Measurements from ENCODE around the gene MYL3. TPM values are rescaled to one million over a fixed set of nuclear protein-coding genes. Genes with fewer than 3 reads are reported as not detected.

Gene MYL3
- total and polyA plus RNA-seq, 5 donors from 2014 or later, result not detected

DNA sequence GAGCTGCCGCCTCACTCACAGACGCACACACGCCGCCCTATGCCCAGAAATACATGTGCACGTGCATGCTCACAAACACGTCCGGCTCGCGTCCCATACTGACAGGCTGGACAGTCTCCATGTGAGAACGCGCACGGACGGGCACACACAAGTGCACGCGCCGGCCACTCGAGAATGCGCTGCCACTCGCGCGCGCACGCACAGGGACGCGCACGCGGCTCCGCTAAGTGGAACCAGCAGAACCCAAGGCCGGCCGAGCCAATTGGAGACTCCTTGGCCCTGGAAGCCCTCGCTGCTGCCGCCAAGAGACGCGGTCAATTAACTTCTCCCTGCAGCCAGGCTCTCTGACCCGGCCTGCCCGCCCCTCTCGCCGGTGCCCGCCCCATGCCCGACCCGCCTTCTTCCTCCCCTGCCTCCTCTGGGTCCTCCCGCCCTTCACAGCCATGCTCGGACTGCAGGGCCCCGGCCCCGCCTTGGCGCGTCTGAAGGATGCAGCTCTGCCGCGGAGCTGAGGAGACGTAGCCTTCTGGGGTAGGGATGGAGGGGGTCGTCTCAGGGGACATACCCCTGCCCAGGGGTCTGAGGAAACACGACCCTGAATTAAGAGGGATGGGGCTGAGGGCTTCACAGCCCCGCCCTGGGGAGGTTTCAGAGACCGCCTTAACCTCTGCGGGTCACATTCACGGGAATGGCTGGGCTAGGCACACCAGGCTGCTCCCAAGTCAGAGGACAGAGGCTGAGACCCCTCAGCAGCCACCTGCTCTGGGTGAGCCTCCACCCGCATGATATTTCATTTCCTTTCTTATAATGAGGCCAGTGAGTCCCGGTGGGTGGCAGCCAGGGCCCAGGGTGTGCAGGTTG, 29.3 kb upstream of the MYL3 start:
- H3K4me1 Mint-ChIP-seq, result peaks cover 0 to 12% (median 5%) of the 10 kb centered on the region in 4 donors
- no peaks in the 10 kb centered on the region for H3K36me3 Mint-ChIP-seq
- no peaks in the 10 kb centered on the region for H3K36me3 ChIP-seq (ENCODE audit: control insufficient read depth, insufficient read depth, low read length)
- ATAC-seq (ENCODE audit: low read depth in 2 of 2) (no peak), DNase-seq (no peak)
- peaks cover 71% of the 10 kb centered on the region for H3K27me3 Mint-ChIP-seq
- peaks cover 9% of the 10 kb centered on the region for H3K4me1 ChIP-seq (ENCODE audit: control insufficient read depth, insufficient read depth, low read length, poor library complexity, severe bottlenecking)
- H3K27ac Mint-ChIP-seq, result no peak overlapping the region
- peaks cover 0 to 3% (median 0%) of the 10 kb centered on the region in 7 donors for H3K9me3 Mint-ChIP-seq
- peaks cover 5% of the 10 kb centered on the region for H3K27me3 ChIP-seq (ENCODE audit: control insufficient read depth, insufficient read depth, low read length)
- no peaks in the 10 kb centered on the region for H3K9me3 ChIP-seq (ENCODE audit: control insufficient read depth in 2 of 2, low read length in 2 of 2)
- H3K4me3 ChIP-seq (ENCODE audit: low read depth, low read length), result no peak overlapping the region
- H3K27ac ChIP-seq (ENCODE audit: insufficient read depth, low read length, poor library complexity, severe bottlenecking), result no peak overlapping the region
- H3K4me3 Mint-ChIP-seq, result peak overlapping the region in 3 of 4 donors; percentile 52 to 70 (median 56)

GRCh38 chr3:46891132-46891531, 27.9 kb upstream of the MYL3 start:
- no peak for ATAC-seq (ENCODE audit: low read depth in 2 of 2)
- Mint-ChIP-seq H3K27me3 (peaks cover 71% of the 10 kb centered on the region), H3K4me3 (no peak overlapping the region), H3K9me3 (peaks cover 0 to 3% (median 0%) of the 10 kb centered on the region in 7 donors), H3K4me1 (peaks cover 0 to 12% (median 5%) of the 10 kb centered on the region in 4 donors), H3K36me3 (no peaks in the 10 kb centered on the region), H3K27ac (no peak overlapping the region)
- DNase-seq, result no peak
- Histone ChIP-seq H3K4me3 (ENCODE audit: low read depth, low read length) (no peak overlapping the region), H3K36me3 (ENCODE audit: control insufficient read depth, insufficient read depth, low read length) (no peaks in the 10 kb centered on the region), H3K27me3 (ENCODE audit: control insufficient read depth, insufficient read depth, low read length) (peaks cover 5% of the 10 kb centered on the region), H3K9me3 (ENCODE audit: control insufficient read depth in 2 of 2, low read length in 2 of 2) (no peaks in the 10 kb centered on the region), H3K4me1 (ENCODE audit: control insufficient read depth, insufficient read depth, low read length, poor library complexity, severe bottlenecking) (peaks cover 9% of the 10 kb centered on the region), H3K27ac (ENCODE audit: insufficient read depth, low read length, poor library complexity, severe bottlenecking) (no peak overlapping the region)

- Histone ChIP-seq H3K9me3 (ENCODE audit: control insufficient read depth in 2 of 2, low read length in 2 of 2) (no peaks in the 10 kb centered on the region), H3K27me3 (ENCODE audit: control insufficient read depth, insufficient read depth, low read length) (peaks cover 7% of the 10 kb centered on the region), H3K4me1 (ENCODE audit: control insufficient read depth, insufficient read depth, low read length, poor library complexity, severe bottlenecking) (peaks cover 9% of the 10 kb centered on the region), H3K36me3 (ENCODE audit: control insufficient read depth, insufficient read depth, low read length) (no peaks in the 10 kb centered on the region), H3K4me3 (ENCODE audit: low read depth, low read length) (no peak overlapping the region), H3K27ac (ENCODE audit: insufficient read depth, low read length, poor library complexity, severe bottlenecking) (no peak overlapping the region)
- H3K36me3 Mint-ChIP-seq, result no peaks in the 10 kb centered on the region
- no peak overlapping the region for H3K4me3 Mint-ChIP-seq
- H3K4me1 Mint-ChIP-seq, result peaks cover 0 to 11% (median 2%) of the 10 kb centered on the region in 4 donors
- ATAC-seq (ENCODE audit: low read depth in 2 of 2), result no peak
- no peak for DNase-seq
- peaks cover 0 to 2% (median 0%) of the 10 kb centered on the region in 7 donors for H3K9me3 Mint-ChIP-seq
- no peak overlapping the region for H3K27ac Mint-ChIP-seq
- peaks cover 70% of the 10 kb centered on the region for H3K27me3 Mint-ChIP-seq
Measured at GRCh38 chr3:46890132-46890531, 26.9 kb upstream of the MYL3 start.

- no peak overlapping the region for H3K4me3 Mint-ChIP-seq
- Histone ChIP-seq H3K4me3 (ENCODE audit: low read depth, low read length) (no peak overlapping the region), H3K27me3 (ENCODE audit: control insufficient read depth, insufficient read depth, low read length) (peaks cover 9% of the 10 kb centered on the region), H3K9me3 (ENCODE audit: control insufficient read depth in 2 of 2, low read length in 2 of 2) (no peaks in the 10 kb centered on the region), H3K4me1 (ENCODE audit: control insufficient read depth, insufficient read depth, low read length, poor library complexity, severe bottlenecking) (peaks cover 9% of the 10 kb centered on the region), H3K36me3 (ENCODE audit: control insufficient read depth, insufficient read depth, low read length) (no peaks in the 10 kb centered on the region), H3K27ac (ENCODE audit: insufficient read depth, low read length, poor library complexity, severe bottlenecking) (no peak overlapping the region)
- no peak for DNase-seq
- H3K27ac Mint-ChIP-seq, result peak overlapping the region in 1 of 3 donors; percentile 25
- peaks cover 73% of the 10 kb centered on the region for H3K27me3 Mint-ChIP-seq
- H3K9me3 Mint-ChIP-seq, result peaks cover 0 to 2% (median 0%) of the 10 kb centered on the region in 7 donors
- no peak for ATAC-seq (ENCODE audit: low read depth in 2 of 2)
- H3K36me3 Mint-ChIP-seq, result no peaks in the 10 kb centered on the region
- H3K4me1 Mint-ChIP-seq, result peaks cover 0 to 9% (median 1%) of the 10 kb centered on the region in 4 donors
Measured at GRCh38 chr3:46889381-46890110, 26.3 kb upstream of the MYL3 start.

GRCh38 chr3:46888705-46889104, 25.5 kb upstream of the MYL3 start:
- H3K4me1 ChIP-seq (ENCODE audit: control insufficient read depth, insufficient read depth, low read length, poor library complexity, severe bottlenecking), result peaks cover 9% of the 10 kb centered on the region
- peaks cover 13% of the 10 kb centered on the region for H3K27me3 ChIP-seq (ENCODE audit: control insufficient read depth, insufficient read depth, low read length)
- peaks cover 0 to 9% (median 4%) of the 10 kb centered on the region in 4 donors for H3K4me1 Mint-ChIP-seq
- no peak overlapping the region for H3K4me3 ChIP-seq (ENCODE audit: low read depth, low read length)
- DNase-seq (no peak), ATAC-seq (ENCODE audit: low read depth in 2 of 2) (no peak)
- no peaks in the 10 kb centered on the region for H3K9me3 ChIP-seq (ENCODE audit: control insufficient read depth in 2 of 2, low read length in 2 of 2)
- H3K36me3 ChIP-seq (ENCODE audit: control insufficient read depth, insufficient read depth, low read length), result no peaks in the 10 kb centered on the region
- no peak overlapping the region for H3K4me3 Mint-ChIP-seq
- H3K36me3 Mint-ChIP-seq, result no peaks in the 10 kb centered on the region
- no peak overlapping the region for H3K27ac ChIP-seq (ENCODE audit: insufficient read depth, low read length, poor library complexity, severe bottlenecking)
- peaks cover 72% of the 10 kb centered on the region for H3K27me3 Mint-ChIP-seq
- peaks cover 0 to 2% (median 0%) of the 10 kb centered on the region in 7 donors for H3K9me3 Mint-ChIP-seq
- no peak overlapping the region for H3K27ac Mint-ChIP-seq

DNA sequence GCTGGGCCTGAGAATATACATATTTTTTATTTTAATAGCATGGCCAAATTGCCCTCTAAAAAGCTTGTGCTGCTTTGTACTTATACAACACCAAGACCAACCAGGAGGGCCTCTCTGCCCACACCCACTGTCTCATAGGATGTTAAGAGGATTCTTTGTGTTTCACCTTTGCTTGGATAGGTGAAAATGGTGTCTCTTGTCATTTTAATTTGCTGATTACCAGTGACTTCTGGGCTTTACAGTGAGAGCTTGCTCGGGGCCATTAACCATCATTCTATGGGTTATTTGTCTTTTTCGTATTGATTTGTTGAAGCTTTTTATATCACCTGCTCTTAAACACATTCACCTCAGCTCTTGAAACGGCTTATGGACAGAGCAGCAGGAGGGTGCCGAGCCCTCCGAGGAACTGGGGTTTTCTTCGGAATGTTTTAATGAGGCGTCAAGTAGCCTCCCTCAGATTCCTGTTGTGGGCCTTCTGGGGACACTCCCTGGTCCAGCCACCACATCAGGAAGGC, 24.8 kb upstream of the MYL3 start:
- H3K27ac Mint-ChIP-seq, result no peak overlapping the region
- DNase-seq (no peak), ATAC-seq (ENCODE audit: low read depth in 2 of 2) (no peak)
- Histone ChIP-seq H3K9me3 (ENCODE audit: control insufficient read depth in 2 of 2, low read length in 2 of 2) (no peaks in the 10 kb centered on the region), H3K4me1 (ENCODE audit: control insufficient read depth, insufficient read depth, low read length, poor library complexity, severe bottlenecking) (peaks cover 14% of the 10 kb centered on the region), H3K4me3 (ENCODE audit: low read depth, low read length) (no peak overlapping the region), H3K36me3 (ENCODE audit: control insufficient read depth, insufficient read depth, low read length) (no peaks in the 10 kb centered on the region), H3K27ac (ENCODE audit: insufficient read depth, low read length, poor library complexity, severe bottlenecking) (no peak overlapping the region), H3K27me3 (ENCODE audit: control insufficient read depth, insufficient read depth, low read length) (peaks cover 13% of the 10 kb centered on the region)
- H3K36me3 Mint-ChIP-seq, result no peaks in the 10 kb centered on the region
- peaks cover 73% of the 10 kb centered on the region for H3K27me3 Mint-ChIP-seq
- peaks cover 0 to 2% (median 0%) of the 10 kb centered on the region in 7 donors for H3K9me3 Mint-ChIP-seq
- H3K4me1 Mint-ChIP-seq, result peaks cover 0 to 9% (median 4%) of the 10 kb centered on the region in 4 donors
- H3K4me3 Mint-ChIP-seq, result no peak overlapping the region

DNA sequence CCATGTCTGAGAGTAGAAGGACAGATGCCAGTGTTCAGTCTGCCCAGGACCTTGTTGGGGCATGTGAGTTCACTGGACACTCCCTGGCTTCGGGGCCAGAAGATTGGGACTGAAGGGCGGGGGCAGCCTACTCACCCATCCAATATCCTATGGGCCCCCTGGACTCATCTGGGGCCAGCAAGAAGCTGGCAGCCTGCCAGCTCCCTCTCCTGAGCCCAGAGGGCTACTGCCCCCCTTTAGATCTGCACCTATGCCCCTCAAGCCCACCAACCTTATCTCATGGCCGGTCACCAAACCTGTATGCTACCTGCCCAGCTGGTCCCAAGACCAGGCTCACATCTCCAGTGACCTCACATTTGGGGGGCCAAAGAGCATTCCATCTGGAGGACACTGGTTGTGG, 22.4 kb upstream of the MYL3 start:
- DNase-seq (no peak), ATAC-seq (ENCODE audit: low read depth in 2 of 2) (no peak)
- peak overlapping the region in 1 of 4 donors; percentile 52 for H3K4me3 Mint-ChIP-seq
- Histone ChIP-seq H3K4me3 (ENCODE audit: low read depth, low read length) (no peak overlapping the region), H3K4me1 (ENCODE audit: control insufficient read depth, insufficient read depth, low read length, poor library complexity, severe bottlenecking) (peaks cover 21% of the 10 kb centered on the region), H3K9me3 (ENCODE audit: control insufficient read depth in 2 of 2, low read length in 2 of 2) (no peaks in the 10 kb centered on the region), H3K36me3 (ENCODE audit: control insufficient read depth, insufficient read depth, low read length) (no peaks in the 10 kb centered on the region), H3K27me3 (ENCODE audit: control insufficient read depth, insufficient read depth, low read length) (peaks cover 13% of the 10 kb centered on the region), H3K27ac (ENCODE audit: insufficient read depth, low read length, poor library complexity, severe bottlenecking) (no peak overlapping the region)
- no peak overlapping the region for H3K27ac Mint-ChIP-seq
- peaks cover 0 to 3% (median 0%) of the 10 kb centered on the region in 7 donors for H3K9me3 Mint-ChIP-seq
- H3K36me3 Mint-ChIP-seq, result no peaks in the 10 kb centered on the region
- H3K27me3 Mint-ChIP-seq, result peaks cover 62% of the 10 kb centered on the region
- H3K4me1 Mint-ChIP-seq, result peaks cover 0 to 11% (median 3%) of the 10 kb centered on the region in 4 donors
